HG03342 (cell line): ENCODE results near the gene COA8.

Experiments used
- ATAC-seq: cut with Tn5 transposase; IDR thresholded peaks from one replicate; pipeline ENCODE4 v1.9.1; 2021; ENCODE audit warnings: mild to moderate bottlenecking, moderate library complexity; ENCODE audit not compliant: unreplicated experiment

COA8 gene

GRCh38 chr14:103562429-103563225 is at the start of gene COA8, which contains the start of gene BAG5:
TSS of gene COA8 (plus strand) at chr14:103562960. CDS start at chr14:103563002, 42 bp downstream.
TSS of gene BAG5 (minus strand) at chr14:103562657. CDS start at chr14:103561164, 1,493 bp downstream.
- ATAC-seq, result peak; percentile 69

GRCh38 chr14:103514596-103515421 is 48.0 kb upstream of the COA8 start:
- ATAC-seq, result no peak

GRCh38 chr14:103516426-103517173 is 46.2 kb upstream of the COA8 start:
- no peak for ATAC-seq

- ATAC-seq, result no peak
These were observed 45.6 kb upstream of the COA8 start for GRCh38 chr14:103517174-103517566.

GRCh38 chr14:103517721-103518421 is 44.9 kb upstream of the COA8 start:
- no peak for ATAC-seq

GRCh38 chr14:103518422-103519042 is 44.2 kb upstream of the COA8 start:
- no peak for ATAC-seq

GRCh38 chr14:103519043-103519836 is 43.5 kb upstream of the COA8 start:
- no peak for ATAC-seq

GRCh38 chr14:103519837-103520212 is 42.9 kb upstream of the COA8 start:
- no peak for ATAC-seq

- no peak for ATAC-seq
These were observed 42.5 kb upstream of the COA8 start for GRCh38 chr14:103520269-103520656.

- ATAC-seq, result no peak
These were observed 41.9 kb upstream of the COA8 start for GRCh38 chr14:103520657-103521437.

- no peak for ATAC-seq
These were observed 41.3 kb upstream of the COA8 start for GRCh38 chr14:103521438-103521950.

- ATAC-seq, result no peak
These were observed 40.7 kb upstream of the COA8 start for GRCh38 chr14:103521951-103522563.

GRCh38 chr14:103522649-103523574 is 39.8 kb upstream of the COA8 start, which contains the start of gene CKB:
TSS of gene CKB (minus strand) at chr14:103522830. CDS start at chr14:103522493, 337 bp downstream.
- no peak for ATAC-seq

- no peak for ATAC-seq
These were observed 39.2 kb upstream of the COA8 start for GRCh38 chr14:103523575-103523954.

GRCh38 chr14:103524002-103524935 is 38.5 kb upstream of the COA8 start:
- ATAC-seq, result no peak
